Gastroesophageal sphincter (tissue), 4 donors: ENCODE results near the gene ELMO3. TPM values are rescaled to one million over a fixed set of nuclear protein-coding genes. Genes with fewer than 3 reads are reported as not detected.

Experiments used
- ATAC-seq: fragments of 150-250 bp; one replicate; pipeline ENCODE4 v1.9.1; 2016; ENCODE audit warnings: mild to moderate bottlenecking, moderate library complexity
- H3K27ac ChIP-seq, 4 donors: fragments of 200-600 bp; sonication (generic) in 3 of 4; 1 replicate in 3 of 4; 2 replicates in 1 of 4; pipeline ENCODE4 v1.5.1; 2016 to 2019
- H3K27me3 ChIP-seq: fragments of 200-600 bp; sonication (generic); one replicate; pipeline ENCODE4 v1.5.1; 2019
- H3K36me3 ChIP-seq, 2 donors: fragments of 200-600 bp; sonication (generic); one replicate each; pipeline ENCODE4 v1.5.1; 2019; ENCODE audit warnings: control low read depth in 1 of 2
- H3K4me1 ChIP-seq, 3 donors: fragments of 200-600 bp; sonication (generic); 1 replicate in 2 of 3; 2 replicates in 1 of 3; pipeline ENCODE4 v1.5.1; 2016 to 2019; ENCODE audit warnings: control low read depth in 2 of 3
- H3K4me3 ChIP-seq, 2 donors: fragments of 200-600 bp; sonication (generic); one replicate each; pipeline ENCODE4 v1.5.1; 2019; ENCODE audit warnings: mild to moderate bottlenecking in 1 of 2, moderate library complexity in 1 of 2
- H3K9me3 ChIP-seq, 3 donors: fragments of 200-600 bp; sonication (generic); one replicate each; pipeline ENCODE4 v1.5.1; 2017 to 2019; ENCODE audit warnings: control low read depth in 2 of 3
- CTCF ChIP-seq, 4 experiments: fragments of 200-600 bp in 2 of 4; fragments of 450-650 bp in 2 of 4; sonication (generic) in 1 of 4; IDR thresholded peaks; one replicate each; pipeline ENCODE4 v1.5.1; 2017 to 2019; ENCODE audit warnings: antibody characterized with exemption in 4 of 4, mild to moderate bottlenecking in 2 of 4, moderate library complexity in 2 of 4
- EP300 ChIP-seq: sonication (generic); formaldehyde crosslinking; IDR thresholded peaks from one replicate; pipeline ENCODE4 v1.6.1; 2017; ENCODE audit warnings: antibody characterized with exemption, mild to moderate bottlenecking
- POLR2A ChIP-seq, 2 donors: fragments of 450-650 bp; IDR thresholded peaks; one replicate each; pipeline ENCODE4 v1.6.1; 2017; ENCODE audit warnings: antibody characterized with exemption in 2 of 2, mild to moderate bottlenecking in 2 of 2, moderate library complexity in 1 of 2
- POLR2AphosphoS5 ChIP-seq: sonication (generic); formaldehyde crosslinking; IDR thresholded peaks from one replicate; pipeline ENCODE4 v1.6.1; 2017; ENCODE audit warnings: antibody characterized with exemption
- WGBS, 2 donors: methylation state at CpG; one replicate each; pipeline ENCODE4 v1.1.5; 2018; ENCODE audit warnings: low coverage in 1 of 2; 5-methylcytosine and 5-hydroxymethylcytosine counted together
- total RNA-seq, 4 donors: library from RNA; depleted of rRNA; stranded (reverse); fragments of >200 nt; gene quantifications; one replicate each; pipeline ENCODE4 v1.1.0, GENCODE V29; 2016

The ELMO3 gene
- total RNA-seq, 4 donors from 2014 or later: 0.15 to 3.9 (median 1.3) TPM

- Histone ChIP-seq H3K27ac (peak overlapping the region; percentile 78 to 97 (median 90)), H3K27me3 (peaks cover 38% of the 10 kb centered on the region), H3K4me1 (peaks cover 0 to 99% (median 53%) of the 10 kb centered on the region in 3 donors), H3K36me3 (peaks cover 0 to 19% of the 10 kb centered on the region in 2 donors), H3K9me3 (no peaks in the 10 kb centered on the region), H3K4me3 (peak overlapping the region; percentile 21 to 58)
- TF ChIP-seq POLR2A (IDR thresholded peaks at IDR 0.05): no peak
- no peak for TF ChIP-seq POLR2AphosphoS5
- TF ChIP-seq EP300: no peak
- TF ChIP-seq CTCF (IDR thresholded peaks at IDR 0.05): no peak
- WGBS, 2 donors: 33% methylated on average over 3 of the region's 85 CpGs; no CpG with 5 or more reads in 1 of the 2 donors
- ATAC-seq: no peak
These were observed 33.5 kb upstream of the ELMO3 start for GRCh38 chr16:67165121-67166078.

- Histone ChIP-seq H3K27me3 (peaks cover 38% of the 10 kb centered on the region), H3K9me3 (no peaks in the 10 kb centered on the region), H3K4me3 (peak overlapping the region in 1 of 2 donors; percentile 58), H3K27ac (peak overlapping the region in 3 of 4 donors; percentile 88 to 97 (median 91)), H3K4me1 (peaks cover 0 to 99% (median 55%) of the 10 kb centered on the region in 3 donors), H3K36me3 (peaks cover 0 to 19% of the 10 kb centered on the region in 2 donors)
- TF ChIP-seq CTCF (IDR thresholded peaks at IDR 0.05): no peak
- no peak for ATAC-seq
- 33 to 50% methylated on average over 8 of the region's 18 CpGs for WGBS, 2 donors
These were observed 32.8 kb upstream of the ELMO3 start for GRCh38 chr16:67166110-67166547.

GRCh38 chr16:67166598-67167168 is 32.2 kb upstream of the ELMO3 start:
- H3K4me1 ChIP-seq: peaks cover 0 to 99% (median 52%) of the 10 kb centered on the region in 3 donors
- H3K36me3 ChIP-seq: peaks cover 0 to 19% of the 10 kb centered on the region in 2 donors
- no peak for ATAC-seq
- TF ChIP-seq POLR2AphosphoS5 (no peak), POLR2A (IDR thresholded peaks at IDR 0.05) (no peak), EP300 (no peak), CTCF (IDR thresholded peaks at IDR 0.05) (no peak)
- no peaks in the 10 kb centered on the region for H3K9me3 ChIP-seq
- no peak overlapping the region for H3K4me3 ChIP-seq
- 67 to 75% methylated on average over 2 of the region's 5 CpGs for WGBS, 2 donors
- H3K27ac ChIP-seq: peak overlapping the region in 3 of 4 donors; percentile 27 to 97 (median 88)
- peaks cover 38% of the 10 kb centered on the region for H3K27me3 ChIP-seq

GRCh38 chr16:67167588-67167987 is 31.3 kb upstream of the ELMO3 start:
- no peak for TF ChIP-seq EP300
- TF ChIP-seq CTCF (IDR thresholded peaks at IDR 0.05): no peak
- TF ChIP-seq POLR2AphosphoS5: no peak
- H3K27ac ChIP-seq: peak overlapping the region in 3 of 4 donors; percentile 27 to 97 (median 88)
- WGBS, 2 donors: no CpG with 5 or more reads among the region's 7 CpGs

More at GRCh38 chr16:67167588-67167987, 31.3 kb upstream of the ELMO3 start:
- Histone ChIP-seq H3K4me3 (no peak overlapping the region), H3K27me3 (peaks cover 32% of the 10 kb centered on the region), H3K4me1 (peaks cover 0 to 99% (median 48%) of the 10 kb centered on the region in 3 donors), H3K36me3 (peaks cover 0 to 19% of the 10 kb centered on the region in 2 donors), H3K9me3 (no peaks in the 10 kb centered on the region)
- ATAC-seq: no peak
